Duodenal mucosa (tissue), 2 donors: ENCODE results near the gene ABCC8.

Experiments
- H3K27ac ChIP-seq: one replicate; pipeline ENCODE4 v1.7.0; 2013; ENCODE audit warnings: low read depth, low read length
- H3K27me3 ChIP-seq, 2 donors: one replicate each; pipeline ENCODE4 v1.7.0; 2013; ENCODE audit warnings: low read length in 2 of 2, control low read depth in 1 of 2; ENCODE audit not compliant: insufficient read depth in 2 of 2, control insufficient read depth in 1 of 2
- H3K36me3 ChIP-seq, 2 donors: one replicate each; pipeline ENCODE4 v1.7.0; 2013; ENCODE audit warnings: low read length in 2 of 2, control low read depth in 1 of 2; ENCODE audit not compliant: insufficient read depth in 2 of 2, control insufficient read depth in 1 of 2
- H3K4me1 ChIP-seq, 2 donors: one replicate each; pipeline ENCODE4 v1.7.0; 2013; ENCODE audit warnings: low read length in 2 of 2, control low read depth in 1 of 2; ENCODE audit not compliant: insufficient read depth in 2 of 2, control insufficient read depth in 1 of 2
- H3K4me3 ChIP-seq, 2 donors: one replicate each; pipeline ENCODE4 v1.7.0; 2013; ENCODE audit warnings: low read length in 2 of 2, low read depth in 1 of 2
- H3K9ac ChIP-seq, 2 donors: one replicate each; pipeline ENCODE4 v1.7.0; 2013; ENCODE audit warnings: low read length in 2 of 2, low read depth in 1 of 2
- H3K9me3 ChIP-seq, 2 donors: one replicate each; pipeline ENCODE4 v1.7.0; 2013; ENCODE audit warnings: low read length in 2 of 2, control low read depth in 1 of 2; ENCODE audit not compliant: control insufficient read depth in 1 of 2

The ABCC8 gene

GRCh38 chr11:17385492-17385891 lies 91.2 kb downstream of the ABCC8 start:
- H3K4me1 ChIP-seq = peaks cover 0 to 10% of the 10 kb centered on the region in 2 donors
- no peak overlapping the region for H3K27ac ChIP-seq
- no peaks in the 10 kb centered on the region for H3K9me3 ChIP-seq
- no peak overlapping the region for H3K4me3 ChIP-seq
- no peak overlapping the region for H3K9ac ChIP-seq
- H3K36me3 ChIP-seq = peaks cover 0 to 10% of the 10 kb centered on the region in 2 donors
- H3K27me3 ChIP-seq = no peaks in the 10 kb centered on the region

- Histone ChIP-seq H3K4me3 (no peak overlapping the region), H3K4me1 (peaks cover 0 to 6% of the 10 kb centered on the region in 2 donors), H3K9ac (no peak overlapping the region), H3K9me3 (no peaks in the 10 kb centered on the region), H3K27me3 (no peaks in the 10 kb centered on the region), H3K36me3 (peaks cover 0 to 21% of the 10 kb centered on the region in 2 donors), H3K27ac (no peak overlapping the region)
These were observed 92.6 kb downstream of the ABCC8 start for GRCh38 chr11:17384002-17384511.

GRCh38 chr11:17383461-17383860 lies 93.2 kb downstream of the ABCC8 start:
- no peak overlapping the region for H3K27ac ChIP-seq
- H3K36me3 ChIP-seq = peaks cover 0 to 27% of the 10 kb centered on the region in 2 donors
- no peaks in the 10 kb centered on the region for H3K27me3 ChIP-seq
- H3K9me3 ChIP-seq = no peaks in the 10 kb centered on the region
- no peak overlapping the region for H3K9ac ChIP-seq
- peaks cover 0 to 3% of the 10 kb centered on the region in 2 donors for H3K4me1 ChIP-seq
- no peak overlapping the region for H3K4me3 ChIP-seq

GRCh38 chr11:17382046-17382728 lies 94.5 kb downstream of the ABCC8 start:
- Histone ChIP-seq H3K9ac (no peak overlapping the region), H3K4me1 (peaks cover 0 to 3% of the 10 kb centered on the region in 2 donors), H3K27ac (no peak overlapping the region)

GRCh38 chr11:17381156-17381555 lies 95.5 kb downstream of the ABCC8 start:
- H3K36me3 ChIP-seq = peaks cover 0 to 42% of the 10 kb centered on the region in 2 donors
- H3K27me3 ChIP-seq = no peaks in the 10 kb centered on the region
- H3K4me3 ChIP-seq = no peak overlapping the region
- H3K4me1 ChIP-seq = no peaks in the 10 kb centered on the region
- no peaks in the 10 kb centered on the region for H3K9me3 ChIP-seq
- no peak overlapping the region for H3K9ac ChIP-seq
- H3K27ac ChIP-seq = no peak overlapping the region

More at GRCh38 chr11:17382046-17382728, 94.5 kb downstream of the ABCC8 start:
- Histone ChIP-seq H3K36me3 (peaks cover 0 to 37% of the 10 kb centered on the region in 2 donors), H3K9me3 (no peaks in the 10 kb centered on the region), H3K27me3 (no peaks in the 10 kb centered on the region), H3K4me3 (no peak overlapping the region)

GRCh38 chr11:17379383-17380180 lies 97.1 kb downstream of the ABCC8 start:
- H3K9me3 ChIP-seq = no peaks in the 10 kb centered on the region
- H3K4me1 ChIP-seq = no peaks in the 10 kb centered on the region
- no peak overlapping the region for H3K27ac ChIP-seq
- H3K4me3 ChIP-seq = no peak overlapping the region
- H3K27me3 ChIP-seq = no peaks in the 10 kb centered on the region
- H3K36me3 ChIP-seq = peaks cover under 1 to 57% of the 10 kb centered on the region in 2 donors
- H3K9ac ChIP-seq = no peak overlapping the region

- no peaks in the 10 kb centered on the region for H3K27me3 ChIP-seq
- peaks cover 0 to 2% of the 10 kb centered on the region in 2 donors for H3K9me3 ChIP-seq
- H3K36me3 ChIP-seq = peaks cover 5 to 63% of the 10 kb centered on the region in 2 donors
- H3K4me1 ChIP-seq = no peaks in the 10 kb centered on the region
- H3K4me3 ChIP-seq = no peak overlapping the region
- H3K9ac ChIP-seq = no peak overlapping the region
- no peak overlapping the region for H3K27ac ChIP-seq
These were observed 98.0 kb downstream of the ABCC8 start for GRCh38 chr11:17378655-17379054.

GRCh38 chr11:17376493-17376892 lies 100.2 kb downstream of the ABCC8 start:
- peaks cover 16 to 24% of the 10 kb centered on the region in 2 donors for H3K9me3 ChIP-seq

GRCh38 chr11:17375547-17375946 lies 101.1 kb downstream of the ABCC8 start:
- Histone ChIP-seq H3K36me3 (peaks cover 28 to 85% of the 10 kb centered on the region in 2 donors), H3K9me3 (peaks cover 25 to 33% of the 10 kb centered on the region in 2 donors), H3K4me3 (no peak overlapping the region), H3K4me1 (no peaks in the 10 kb centered on the region), H3K27ac (no peak overlapping the region), H3K27me3 (no peaks in the 10 kb centered on the region), H3K9ac (no peak overlapping the region)

More at GRCh38 chr11:17376493-17376892, 100.2 kb downstream of the ABCC8 start:
- H3K4me1 ChIP-seq = no peaks in the 10 kb centered on the region
- peaks cover 18 to 85% of the 10 kb centered on the region in 2 donors for H3K36me3 ChIP-seq
- H3K4me3 ChIP-seq = no peak overlapping the region
- H3K27ac ChIP-seq = no peak overlapping the region
- H3K9ac ChIP-seq = no peak overlapping the region
- no peaks in the 10 kb centered on the region for H3K27me3 ChIP-seq

- Histone ChIP-seq H3K27ac (no peak overlapping the region), H3K36me3 (peaks cover 56 to 95% of the 10 kb centered on the region in 2 donors), H3K4me1 (no peaks in the 10 kb centered on the region), H3K4me3 (no peak overlapping the region), H3K9ac (no peak overlapping the region), H3K9me3 (peaks cover 39 to 59% of the 10 kb centered on the region in 2 donors), H3K27me3 (no peaks in the 10 kb centered on the region)
These were observed 105.0 kb downstream of the ABCC8 start for GRCh38 chr11:17371614-17372013.
